Epithelial cell of proximal tubule (primary cell): ENCODE measurements around the gene RARS2. TPM values are rescaled to one million over a fixed set of nuclear protein-coding genes. Genes with fewer than 3 reads are reported as not detected.
"Not testable (repeated sequence)": the region's sequence is repeated elsewhere in the genome, so short reads cannot be mapped to it uniquely, and the experiment has no call there.

ENCODE experiments used
- DNase-seq: peaks from one replicate; pipeline ENCODE4 v3.0.0-alpha.2; 2011; ENCODE audit warnings: low read depth
- H3K4me3 ChIP-seq: 2 replicates; pipeline ENCODE4 v1.5.1; 2011; ENCODE audit warnings: low read depth, mild to moderate bottlenecking, low read length
- CTCF ChIP-seq: conservative IDR thresholded peaks from 2 replicates; pipeline ENCODE4 v1.5.1; 2012; ENCODE audit warnings: low read depth, mild to moderate bottlenecking, low read length
- total RNA-seq: library from RNA; depleted of rRNA; stranded (reverse); fragments of >200 nt; gene quantifications from 2 replicates; pipeline ENCODE4 v1.2.3, GENCODE V29; 2015

Gene RARS2
- total RNA-seq, 1 donor from 2014 or later, result 15.8 TPM

- no peak overlapping the region for H3K4me3 ChIP-seq
- no peak for DNase-seq
- TF ChIP-seq CTCF, result no peak
Observed at GRCh38 chr6:87628881-87629280, 39.1 kb upstream of the RARS2 start.

DNA sequence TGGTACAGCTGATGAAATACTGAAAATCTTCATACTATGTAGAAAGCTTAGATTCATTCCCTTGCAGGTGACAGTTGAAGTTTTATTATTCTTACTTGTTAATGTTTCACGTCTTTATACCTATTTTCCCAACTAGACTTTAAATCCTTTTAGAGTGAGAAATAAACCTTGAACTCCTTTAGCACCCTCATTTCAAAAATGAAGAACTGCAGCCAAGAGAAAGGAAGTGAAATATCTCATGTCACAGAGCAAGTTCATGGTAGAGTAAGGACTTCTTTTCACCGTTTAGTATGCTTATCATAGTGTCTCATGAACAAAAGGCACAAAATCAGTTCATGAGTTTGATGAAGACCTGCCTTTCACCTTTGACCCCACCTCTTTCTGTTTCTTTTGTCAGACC lies 38.6 kb upstream of the RARS2 start:
- TF ChIP-seq CTCF, result no peak
- no peak for DNase-seq
- H3K4me3 ChIP-seq, result no peak overlapping the region

- H3K4me3 ChIP-seq, result no peak overlapping the region
- DNase-seq, result no peak
- no peak for TF ChIP-seq CTCF
Observed at GRCh38 chr6:87623248-87623647, 33.5 kb upstream of the RARS2 start.

- DNase-seq, result no peak
- H3K4me3 ChIP-seq, result no peak overlapping the region
- TF ChIP-seq CTCF, result no peak
Observed at GRCh38 chr6:87618531-87618930, 28.7 kb upstream of the RARS2 start.

GRCh38 chr6:87617405-87617804 lies 27.6 kb upstream of the RARS2 start:
- no peak for DNase-seq
- H3K4me3 ChIP-seq, result no peak overlapping the region
- no peak for TF ChIP-seq CTCF

- H3K4me3 ChIP-seq, DNase-seq: not testable (repeated sequence)
Observed at GRCh38 chr6:87613018-87613417, 23.2 kb upstream of the RARS2 start.

GRCh38 chr6:87608802-87609201 lies 19.0 kb upstream of the RARS2 start:
- DNase-seq, result no peak
- TF ChIP-seq CTCF, result no peak
- no peak overlapping the region for H3K4me3 ChIP-seq

- H3K4me3 ChIP-seq, result no peak overlapping the region
- no peak for TF ChIP-seq CTCF
- DNase-seq, result no peak
Observed at GRCh38 chr6:87606199-87606598, 16.4 kb upstream of the RARS2 start.
